OCI-LY7 (cell line): ENCODE results near the gene KAZALD1.

Experiments used
- EZH2phosphoT487 ChIP-seq: fragments of 200-600 bp; sonication (generic); IDR thresholded peaks from 2 replicates; pipeline ENCODE4 v1.6.1; 2018; ENCODE audit warnings: low read depth, borderline replicate concordance, mild to moderate bottlenecking, mixed run types, antibody characterized with exemption, low read length, moderate library complexity, mixed read lengths
- TF ChIP-seq, protein P1 (sequence below): fragments of 200-600 bp; sonication (generic); conservative IDR thresholded peaks from 2 replicates; pipeline ENCODE4 v1.5.1; 2014; ENCODE audit warnings: mild to moderate bottlenecking, antibody characterized with exemption, low read length, moderate library complexity, mixed read lengths

DNA sequence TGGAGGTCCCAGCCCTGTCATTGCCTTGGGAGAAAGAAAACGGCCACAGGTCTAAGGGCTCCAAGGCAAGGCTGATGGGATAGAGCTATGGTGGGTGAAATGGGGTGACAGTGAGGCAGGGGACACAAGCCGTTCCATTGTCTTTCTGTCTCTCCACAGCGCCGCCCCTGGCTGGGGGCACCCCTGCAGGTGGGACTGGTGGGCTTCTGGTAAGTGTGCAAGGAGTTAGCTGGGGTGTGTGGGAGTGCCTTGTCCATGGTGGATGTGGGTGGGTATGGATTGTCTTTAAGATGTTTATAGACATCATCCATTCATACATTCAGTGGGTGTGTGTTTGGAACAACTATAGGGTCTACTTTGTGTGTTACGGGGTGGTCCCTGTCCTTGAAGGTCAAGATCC, 23.3 kb upstream of the KAZALD1 start:
- TF ChIP-seq, protein P1, sequence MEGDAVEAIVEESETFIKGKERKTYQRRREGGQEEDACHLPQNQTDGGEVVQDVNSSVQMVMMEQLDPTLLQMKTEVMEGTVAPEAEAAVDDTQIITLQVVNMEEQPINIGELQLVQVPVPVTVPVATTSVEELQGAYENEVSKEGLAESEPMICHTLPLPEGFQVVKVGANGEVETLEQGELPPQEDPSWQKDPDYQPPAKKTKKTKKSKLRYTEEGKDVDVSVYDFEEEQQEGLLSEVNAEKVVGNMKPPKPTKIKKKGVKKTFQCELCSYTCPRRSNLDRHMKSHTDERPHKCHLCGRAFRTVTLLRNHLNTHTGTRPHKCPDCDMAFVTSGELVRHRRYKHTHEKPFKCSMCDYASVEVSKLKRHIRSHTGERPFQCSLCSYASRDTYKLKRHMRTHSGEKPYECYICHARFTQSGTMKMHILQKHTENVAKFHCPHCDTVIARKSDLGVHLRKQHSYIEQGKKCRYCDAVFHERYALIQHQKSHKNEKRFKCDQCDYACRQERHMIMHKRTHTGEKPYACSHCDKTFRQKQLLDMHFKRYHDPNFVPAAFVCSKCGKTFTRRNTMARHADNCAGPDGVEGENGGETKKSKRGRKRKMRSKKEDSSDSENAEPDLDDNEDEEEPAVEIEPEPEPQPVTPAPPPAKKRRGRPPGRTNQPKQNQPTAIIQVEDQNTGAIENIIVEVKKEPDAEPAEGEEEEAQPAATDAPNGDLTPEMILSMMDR: no peak
- no peak for TF ChIP-seq EZH2phosphoT487
